ENCODE data around the gene DNM1.

GRCh38 chr9:128206916-128207910, 4.0 kb downstream of the DNM1 start:
- no peak for TF ChIP-seq POLR2AphosphoS5 (IDR thresholded peaks at IDR 0.05; ENCODE audit: borderline replicate concordance, low read depth, low read length)
- no peak for TF ChIP-seq EZH2 (IDR thresholded peaks at IDR 0.05)
- TF ChIP-seq FOXP2 (optimal IDR thresholded peaks at IDR 0.05; ENCODE audit: control extremely low read depth, extremely low read length, insufficient read depth), result no peak
